Melanocyte of skin (primary cell): ENCODE results near the gene ATAD3A. TPM values are rescaled to one million over a fixed set of nuclear protein-coding genes. Genes with fewer than 3 reads are reported as not detected.

Experiments used
- total RNA-seq, 2 donors: library from RNA; depleted of rRNA; stranded (reverse); fragments of >200 nt; gene quantifications; 2 replicates each; pipeline ENCODE4 v1.2.3, GENCODE V29; 2012

The ATAD3A gene
- 10 to 100 TPM; 32.0 to 42.0 TPM for total RNA-seq

GRCh38 chr1:1511533-1512285 is at the start of gene ATAD3A:
Gene ATAD3A, plus strand, starts transcription at chr1:1512162. Its CDS starts 107 bp downstream, at chr1:1512269.

GRCh38 chr1:1471389-1472052 is 40.4 kb upstream of the ATAD3A start, which contains the start of gene ATAD3B:
Gene ATAD3B, plus strand, starts transcription at chr1:1471765. Its CDS starts 120 bp downstream, at chr1:1471885.

DNA sequence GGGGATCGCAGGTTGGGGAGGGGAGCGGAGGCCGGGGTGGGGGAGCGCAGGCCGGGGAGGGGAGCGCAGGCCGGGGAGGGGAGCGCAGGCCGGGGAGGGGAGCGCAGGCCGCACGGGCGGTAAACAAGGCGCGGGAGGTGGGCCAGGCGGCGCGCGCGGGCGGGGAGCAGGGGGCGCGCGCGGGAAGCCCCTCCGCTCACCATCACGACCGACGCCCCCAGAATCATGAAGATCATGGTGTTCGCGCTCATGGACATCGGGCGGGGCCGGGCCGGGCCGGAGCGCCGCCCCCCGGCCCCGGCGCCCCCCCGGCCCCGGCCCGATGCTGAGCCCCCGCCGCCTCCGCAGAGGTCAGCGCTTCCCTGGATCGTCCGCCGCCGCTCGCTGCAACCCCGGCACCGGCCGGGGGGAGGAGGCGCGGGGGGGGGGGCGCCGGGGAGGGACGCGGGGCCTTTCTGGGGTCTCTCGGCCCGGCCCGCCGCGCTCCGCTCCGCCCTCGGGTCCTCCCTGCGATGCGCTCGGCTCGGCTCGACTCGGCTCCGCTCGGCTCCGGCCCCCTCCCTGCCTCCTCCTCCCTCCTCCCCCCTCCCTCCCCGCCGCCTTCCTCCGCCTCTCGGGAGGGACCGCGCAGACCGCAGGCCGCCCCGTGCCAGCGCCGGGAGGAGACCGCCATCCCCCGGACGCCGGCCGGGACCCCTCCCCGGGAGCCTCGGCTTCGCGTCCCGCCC is 28.3 kb downstream of the ATAD3A start, which contains the start of gene TMEM240:
TSS of gene TMEM240 (minus strand) at position 535 of the 728 bp plus-strand sequence. CDS start at position 257, 278 bp downstream.

DNA sequence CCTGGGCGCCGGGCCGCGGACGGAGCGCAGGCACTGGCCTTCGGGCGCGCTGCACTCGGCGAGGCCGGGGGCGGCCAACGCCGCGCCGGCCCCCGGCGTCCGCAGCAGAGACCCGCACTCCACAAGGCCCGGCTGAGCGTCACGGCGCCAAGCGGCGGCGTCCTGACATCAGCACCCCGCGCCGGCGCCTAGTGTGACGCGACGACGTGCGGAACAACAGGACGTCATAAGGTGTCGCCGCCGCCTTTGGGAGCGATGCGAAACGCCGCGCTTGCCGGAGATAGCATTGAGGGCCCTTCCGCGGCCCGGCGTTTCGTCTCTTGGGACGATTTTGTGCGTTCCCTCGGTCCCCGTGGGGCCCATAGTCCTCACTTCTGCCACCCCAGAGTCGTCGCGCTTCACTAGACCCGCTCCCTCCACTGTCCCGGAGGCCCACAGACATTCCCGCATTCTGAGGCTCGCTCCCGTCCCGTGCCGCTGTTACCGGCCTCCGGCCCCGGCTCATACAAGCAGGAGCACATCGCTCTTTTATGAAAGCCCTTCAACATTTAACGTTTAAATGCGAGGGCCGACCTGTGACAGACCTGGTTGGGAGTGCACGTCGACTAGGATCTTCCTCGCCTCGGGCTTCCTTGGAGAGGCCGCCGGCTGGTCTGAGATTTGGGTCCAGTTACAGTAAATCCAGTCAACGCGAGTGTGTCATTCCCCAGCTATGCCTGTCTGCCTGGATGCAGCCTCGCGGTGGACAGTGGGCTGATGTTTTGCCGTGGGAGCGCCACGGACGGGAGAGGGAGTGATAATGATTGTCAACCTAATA is 63.0 kb downstream of the ATAD3A start, which contains the start of gene SSU72:
TSS of gene SSU72 (minus strand) at position 143 of the 817 bp plus-strand sequence. CDS start 306 bp downstream, outside the sequence.

Other genes starting within 250 kb of the ATAD3A start
- 10 to 100 TPM; 28.9 to 32.6 TPM for gene UBE2J2, start 238.3 kb upstream of the ATAD3A start, total RNA-seq
- gene SCNN1D, start 231.7 kb upstream of the ATAD3A start, total RNA-seq: under 1 TPM; 0.67 to 0.69 TPM
- gene ACAP3, start 204.2 kb upstream of the ATAD3A start, total RNA-seq: 10 to 100 TPM; 21.3 to 42.0 TPM
- 10 to 100 TPM; 15.8 to 23.6 TPM for gene PUSL1, start 203.6 kb upstream of the ATAD3A start, total RNA-seq
- gene INTS11, start 187.5 kb upstream of the ATAD3A start, total RNA-seq: 100 to 1,000 TPM in 1 of 2 donors, 10 to 100 TPM in 1; 57.5 to 102 TPM
- 10 to 100 TPM; 20.0 to 23.0 TPM for gene CPTP, start 187.4 kb upstream of the ATAD3A start, total RNA-seq
- gene TAS1R3, start 180.9 kb upstream of the ATAD3A start, total RNA-seq: under 1 TPM in 1 of 2 donors, not detected in 1; 0.33 TPM
- 10 to 100 TPM; 44.4 to 60.6 TPM for gene DVL1, start 162.7 kb upstream of the ATAD3A start, total RNA-seq
- under 1 TPM in 1 of 2 donors, not detected in 1; 0.33 TPM for gene MXRA8, start 153.6 kb upstream of the ATAD3A start, total RNA-seq
- gene AURKAIP1, start 137.0 kb upstream of the ATAD3A start, total RNA-seq: 100 to 1,000 TPM; 117 to 140 TPM
- gene CCNL2, start 112.8 kb upstream of the ATAD3A start, total RNA-seq: 10 to 100 TPM; 63.9 to 72.3 TPM
- 100 to 1,000 TPM in 1 of 2 donors, 10 to 100 TPM in 1; 57.5 to 103 TPM for gene MRPL20, start 104.9 kb upstream of the ATAD3A start, total RNA-seq
- under 1 TPM in 1 of 2 donors, not detected in 1; under 0.01 TPM for gene ANKRD65, start 90.9 kb upstream of the ATAD3A start, total RNA-seq
- gene VWA1, start 76.5 kb upstream of the ATAD3A start, total RNA-seq: 1 to 10 TPM; 2.4 to 4.3 TPM
- not detected for gene ATAD3C, start 62.5 kb upstream of the ATAD3A start, total RNA-seq
- 10 to 100 TPM; 22.4 to 33.6 TPM for gene ATAD3B, start 40.4 kb upstream of the ATAD3A start, total RNA-seq
- gene TMEM240, start 28.5 kb downstream of the ATAD3A start, total RNA-seq: 1 to 10 TPM; 2.1 to 4.7 TPM
- 100 to 1,000 TPM; 141 to 177 TPM for gene SSU72, start 62.7 kb downstream of the ATAD3A start, total RNA-seq
- 10 to 100 TPM in 1 of 2 donors, 1 to 10 TPM in 1; 7.3 to 20.0 TPM for gene FNDC10, start 88.0 kb downstream of the ATAD3A start, total RNA-seq
- gene MIB2, start 103.3 kb downstream of the ATAD3A start, total RNA-seq: 10 to 100 TPM; 32.6 to 51.6 TPM
- under 1 TPM; under 0.01 to 0.34 TPM for gene MMP23B, start 120.0 kb downstream of the ATAD3A start, total RNA-seq
- 1 to 10 TPM; 4.1 to 6.0 TPM for gene CDK11B, start 146.8 kb downstream of the ATAD3A start, total RNA-seq
- 10 to 100 TPM; 17.0 to 27.5 TPM for gene SLC35E2B, start 180.6 kb downstream of the ATAD3A start, total RNA-seq
- 10 to 100 TPM in 1 of 2 donors, 1 to 10 TPM in 1; 8.3 to 10.3 TPM for gene CDK11A, start 212.2 kb downstream of the ATAD3A start, total RNA-seq